Measurements from ENCODE around the gene FOXD2. TPM values are rescaled to one million over a fixed set of nuclear protein-coding genes. Genes with fewer than 3 reads are reported as not detected.

FOXD2 gene
- polyA plus RNA-seq, 2 of the 4 experiments (the other 2 are of a cell fraction) = 0.13 to 0.35 TPM

DNA sequence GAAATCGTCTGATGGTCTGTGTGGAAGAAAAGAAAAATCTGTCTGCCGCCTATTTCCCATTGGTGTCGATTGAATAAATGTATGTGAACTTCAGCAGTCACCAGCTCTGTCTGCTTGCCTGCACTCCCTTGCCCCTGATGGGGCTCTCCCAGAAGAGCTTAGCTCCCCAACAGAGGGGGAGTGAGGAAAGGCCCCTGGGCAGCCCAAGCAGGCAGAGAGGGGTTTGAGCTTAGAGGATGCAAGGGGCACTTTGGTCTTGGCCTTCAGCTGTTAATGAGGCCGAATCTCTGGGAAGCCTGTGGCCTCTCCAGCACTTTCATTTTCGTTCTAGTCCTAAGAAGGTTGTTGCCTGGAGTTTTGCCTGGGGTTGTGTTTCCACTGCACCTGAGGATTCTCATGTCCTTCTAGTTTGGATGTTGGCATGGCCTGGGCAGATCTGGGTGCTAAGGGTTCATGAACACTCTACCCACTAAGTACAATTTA, 2.8 kb downstream of the FOXD2 start:
- ATAC-seq (no peak), DNase-seq (ENCODE audit: low read depth in 1 of 2, low spot score in 1 of 2) (no peak), FAIRE-seq (no peak)
- Histone ChIP-seq H3K4me3 (no peak overlapping the region), H3K27ac (no peak overlapping the region), H3K9me3 (no peaks in the 10 kb centered on the region), H3K4me2 (no peak overlapping the region), H3K4me1 (peaks cover 7% of the 10 kb centered on the region; the same call in 1 of the 3 replicates)
- POLR2A ChIA-PET = no interaction called here
- WGBS (ENCODE audit: missing lambda C conversion rate) = 50% methylated on average over 5 of the region's 5 CpGs
- CTCF ChIA-PET = interaction anchor here (0.6 to 7.4 kb wide), 6 partner anchors 8 to 270 kb away, joined by 3 to 47 read pairs (median 5); no protein-coding TSS in a partner anchor
- no peak for TF ChIP-seq PHF8 (IDR thresholded peaks at IDR 0.05; ENCODE audit: borderline replicate concordance, low read depth)
- no peak for TF ChIP-seq HOXA7 (CRISPR knock-in tag; IDR thresholded peaks at IDR 0.05)
- TF ChIP-seq JUNB (IDR thresholded peaks at IDR 0.05) = no peak
- TF ChIP-seq TP53 (CRISPR knock-in tag; IDR thresholded peaks at IDR 0.05) = no peak
- no peak for TF ChIP-seq ZSCAN20 (CRISPR knock-in tag; IDR thresholded peaks at IDR 0.05)
- no peak for TF ChIP-seq MYC (IDR thresholded peaks at IDR 0.05; ENCODE audit: borderline replicate concordance, low read length)
- no peak for TF ChIP-seq FOXS1 (CRISPR knock-in tag; IDR thresholded peaks at IDR 0.05)

GRCh38 chr1:47441450-47442106, 3.7 kb downstream of the FOXD2 start:
- Histone ChIP-seq H3K4me3 (no peak overlapping the region), H3K27ac (no peak overlapping the region), H3K4me2 (no peak overlapping the region), H3K9me3 (no peaks in the 10 kb centered on the region), H3K4me1 (no peaks in the 10 kb centered on the region)
- CTCF ChIA-PET = interaction anchor here (0.9 to 7.4 kb wide), 7 partner anchors 7 to 285 kb away, joined by 3 to 47 read pairs (median 4); no protein-coding TSS in a partner anchor
- 90% methylated on average over 3 of the region's 3 CpGs for WGBS (ENCODE audit: missing lambda C conversion rate)
- no peak for DNase-seq (ENCODE audit: low read depth in 1 of 2, low spot score in 1 of 2)
- POLR2A ChIA-PET = interaction anchor here (0.6 kb wide), 1 partner anchor 284 kb away, joined by 4 read pairs; no protein-coding TSS in a partner anchor
- FAIRE-seq = no peak
- ATAC-seq = no peak
- no peak for TF ChIP-seq ZSCAN20 (CRISPR knock-in tag; IDR thresholded peaks at IDR 0.05)
- TF ChIP-seq SMC3 (IDR thresholded peaks at IDR 0.05) = no peak
- TF ChIP-seq, protein P1, sequence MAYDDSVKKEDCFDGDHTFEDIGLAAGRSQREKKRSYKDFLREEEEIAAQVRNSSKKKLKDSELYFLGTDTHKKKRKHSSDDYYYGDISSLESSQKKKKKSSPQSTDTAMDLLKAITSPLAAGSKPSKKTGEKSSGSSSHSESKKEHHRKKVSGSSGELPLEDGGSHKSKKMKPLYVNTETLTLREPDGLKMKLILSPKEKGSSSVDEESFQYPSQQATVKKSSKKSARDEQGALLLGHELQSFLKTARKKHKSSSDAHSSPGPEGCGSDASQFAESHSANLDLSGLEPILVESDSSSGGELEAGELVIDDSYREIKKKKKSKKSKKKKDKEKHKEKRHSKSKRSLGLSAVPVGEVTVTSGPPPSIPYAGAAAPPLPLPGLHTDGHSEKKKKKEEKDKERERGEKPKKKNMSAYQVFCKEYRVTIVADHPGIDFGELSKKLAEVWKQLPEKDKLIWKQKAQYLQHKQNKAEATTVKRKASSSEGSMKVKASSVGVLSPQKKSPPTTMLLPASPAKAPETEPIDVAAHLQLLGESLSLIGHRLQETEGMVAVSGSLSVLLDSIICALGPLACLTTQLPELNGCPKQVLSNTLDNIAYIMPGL (CRISPR knock-in tag; IDR thresholded peaks at IDR 0.05; ENCODE audit: borderline replicate concordance) = no peak
- no peak for TF ChIP-seq JUN (IDR thresholded peaks at IDR 0.05)

GRCh38 chr1:47442202-47442601, 4.4 kb downstream of the FOXD2 start:
- no peak overlapping the region for H3K27ac ChIP-seq
- CTCF ChIA-PET = interaction anchor here (0.9 to 3.2 kb wide), 4 partner anchors 10 to 269 kb away, joined by 3 to 16 read pairs (median 4); no protein-coding TSS in a partner anchor
- no peak for ATAC-seq
- no peak overlapping the region for H3K4me2 ChIP-seq
- WGBS (ENCODE audit: missing lambda C conversion rate) = 98% methylated on average over 4 of the region's 4 CpGs
- H3K4me3 ChIP-seq = no peak overlapping the region
- no peak for TF ChIP-seq REST (IDR thresholded peaks at IDR 0.05)
- TF ChIP-seq POLR2A (IDR thresholded peaks at IDR 0.05; ENCODE audit: low read length) = no peak
- TF ChIP-seq, protein P2, sequence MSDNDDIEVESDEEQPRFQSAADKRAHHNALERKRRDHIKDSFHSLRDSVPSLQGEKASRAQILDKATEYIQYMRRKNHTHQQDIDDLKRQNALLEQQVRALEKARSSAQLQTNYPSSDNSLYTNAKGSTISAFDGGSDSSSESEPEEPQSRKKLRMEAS (IDR thresholded peaks at IDR 0.05) = no peak
- no peak for TF ChIP-seq HOXB5 (CRISPR knock-in tag; IDR thresholded peaks at IDR 0.05)
- TF ChIP-seq KDM5A (IDR thresholded peaks at IDR 0.05) = no peak
- no peak for TF ChIP-seq MYC (IDR thresholded peaks at IDR 0.05; ENCODE audit: borderline replicate concordance, low read length)
- no peak for TF ChIP-seq EP300 (IDR thresholded peaks at IDR 0.05)
- TF ChIP-seq RCOR1 (IDR thresholded peaks at IDR 0.05; ENCODE audit: low read depth, low read length) = no peak
- no peak for TF ChIP-seq NR3C1 (IDR thresholded peaks at IDR 0.05)
- TF ChIP-seq FOXS1 (CRISPR knock-in tag; IDR thresholded peaks at IDR 0.05) = no peak
- TF ChIP-seq ZC3H11A (IDR thresholded peaks at IDR 0.05) = no peak
- no peak for TF ChIP-seq NPAS2 (CRISPR knock-in tag; IDR thresholded peaks at IDR 0.05; ENCODE audit: borderline replicate concordance)
- no peak for TF ChIP-seq CHD2 (IDR thresholded peaks at IDR 0.05; ENCODE audit: low read length, partially characterized antibody)
- TF ChIP-seq, protein P3, sequence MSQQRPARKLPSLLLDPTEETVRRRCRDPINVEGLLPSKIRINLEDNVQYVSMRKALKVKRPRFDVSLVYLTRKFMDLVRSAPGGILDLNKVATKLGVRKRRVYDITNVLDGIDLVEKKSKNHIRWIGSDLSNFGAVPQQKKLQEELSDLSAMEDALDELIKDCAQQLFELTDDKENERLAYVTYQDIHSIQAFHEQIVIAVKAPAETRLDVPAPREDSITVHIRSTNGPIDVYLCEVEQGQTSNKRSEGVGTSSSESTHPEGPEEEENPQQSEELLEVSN (IDR thresholded peaks at IDR 0.05; ENCODE audit: borderline replicate concordance, low read depth) = no peak
- TF ChIP-seq KDM1A (IDR thresholded peaks at IDR 0.05; ENCODE audit: low read depth) = no peak
- TF ChIP-seq BHLHE40 (IDR thresholded peaks at IDR 0.05; ENCODE audit: low read depth, low read length) = no peak
- no peak for TF ChIP-seq EHMT2 (IDR thresholded peaks at IDR 0.05; ENCODE audit: low read depth)
- TF ChIP-seq, protein P4, sequence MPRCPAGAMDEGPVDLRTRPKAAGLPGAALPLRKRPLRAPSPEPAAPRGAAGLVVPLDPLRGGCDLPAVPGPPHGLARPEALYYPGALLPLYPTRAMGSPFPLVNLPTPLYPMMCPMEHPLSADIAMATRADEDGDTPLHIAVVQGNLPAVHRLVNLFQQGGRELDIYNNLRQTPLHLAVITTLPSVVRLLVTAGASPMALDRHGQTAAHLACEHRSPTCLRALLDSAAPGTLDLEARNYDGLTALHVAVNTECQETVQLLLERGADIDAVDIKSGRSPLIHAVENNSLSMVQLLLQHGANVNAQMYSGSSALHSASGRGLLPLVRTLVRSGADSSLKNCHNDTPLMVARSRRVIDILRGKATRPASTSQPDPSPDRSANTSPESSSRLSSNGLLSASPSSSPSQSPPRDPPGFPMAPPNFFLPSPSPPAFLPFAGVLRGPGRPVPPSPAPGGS (IDR thresholded peaks at IDR 0.05) = no peak
- no peak for TF ChIP-seq RFX5 (IDR thresholded peaks at IDR 0.05)
- TF ChIP-seq JUNB (IDR thresholded peaks at IDR 0.05) = no peak
- DNase-seq (ENCODE audit: low read depth in 1 of 2, low spot score in 1 of 2) = no peak
- no peaks in the 10 kb centered on the region for H3K9me3 ChIP-seq
- no peak for FAIRE-seq
- POLR2A ChIA-PET = no interaction called here
- no peaks in the 10 kb centered on the region for H3K4me1 ChIP-seq

Measured in A549 (cell line).